Liver (tissue), 3 donors: ENCODE data around the gene BUB1.

Experiments used
- ATF3 ChIP-seq: IDR thresholded peaks from 2 replicates; pipeline ENCODE4 v1.6.1; 2016; ENCODE audit warnings: antibody characterized with exemption
- CTCF ChIP-seq: fragments of 150-350 bp; IDR thresholded peaks from 2 replicates; pipeline ENCODE4 v1.5.1; 2017; ENCODE audit warnings: improper control_type of control experiment, low read depth, low read length; ENCODE audit not compliant: missing input control
- GABPA ChIP-seq, 2 donors: IDR thresholded peaks in 1 of 2; conservative IDR thresholded peaks in 1 of 2; 2 replicates each; pipeline ENCODE4 v1.6.1; 2016; ENCODE audit warnings: antibody characterized with exemption in 2 of 2, mild to moderate bottlenecking in 1 of 2, moderate library complexity in 1 of 2
- HNF4G ChIP-seq: IDR thresholded peaks from 2 replicates; pipeline ENCODE4 v1.6.1; 2016; ENCODE audit warnings: antibody characterized with exemption
- MAX ChIP-seq: IDR thresholded peaks from 2 replicates; pipeline ENCODE4 v1.6.1; 2016; ENCODE audit warnings: antibody characterized with exemption
- RAD21 ChIP-seq, 2 donors: IDR thresholded peaks; 2 replicates each; pipeline ENCODE4 v1.6.1; 2016; ENCODE audit warnings: antibody characterized with exemption in 2 of 2, mild to moderate bottlenecking in 2 of 2
- REST ChIP-seq: IDR thresholded peaks from 2 replicates; pipeline ENCODE4 v1.6.1; 2016; ENCODE audit warnings: antibody characterized with exemption, mild to moderate bottlenecking
- RXRA ChIP-seq, 2 donors: IDR thresholded peaks; 2 replicates each; pipeline ENCODE4 v1.6.1; 2017 to 2018; ENCODE audit warnings: antibody characterized with exemption in 2 of 2, mild to moderate bottlenecking in 1 of 2
- SP1 ChIP-seq: IDR thresholded peaks from 2 replicates; pipeline ENCODE4 v1.6.1; 2018; ENCODE audit warnings: antibody characterized with exemption, mild to moderate bottlenecking
- donor health status: healthy.
- donor health status: healthy.

- TF ChIP-seq SP1 (no peak), CTCF (no peak), GABPA (IDR thresholded peaks at IDR 0.05 in 1 of 2, conservative IDR thresholded peaks at IDR 0.05 in 1 of 2) (no peak), REST (no peak), ATF3 (no peak), RAD21 (IDR thresholded peaks at IDR 0.05) (no peak), MAX (no peak), RXRA (IDR thresholded peaks at IDR 0.05) (no peak), HNF4G (no peak)
Observed at GRCh38 chr2:110688594-110689091, 10.8 kb upstream of the BUB1 start.
